NCI-H82 treated with DMSO at 0.1 percent for 48 hours (cell line): ENCODE results near the gene CHTF18.

ENCODE experiments used
- DNase-seq: peaks from one replicate; lab custom pipeline; 2025; ENCODE audit not compliant: unreplicated experiment; lab: John Stamatoyannopoulos, UW

Gene CHTF18

GRCh38 chr16:792221-792995, 4.0 kb downstream of the CHTF18 start:
- no peak for DNase-seq

GRCh38 chr16:793414-793813, 5.0 kb downstream of the CHTF18 start:
- DNase-seq, result no peak

DNA sequence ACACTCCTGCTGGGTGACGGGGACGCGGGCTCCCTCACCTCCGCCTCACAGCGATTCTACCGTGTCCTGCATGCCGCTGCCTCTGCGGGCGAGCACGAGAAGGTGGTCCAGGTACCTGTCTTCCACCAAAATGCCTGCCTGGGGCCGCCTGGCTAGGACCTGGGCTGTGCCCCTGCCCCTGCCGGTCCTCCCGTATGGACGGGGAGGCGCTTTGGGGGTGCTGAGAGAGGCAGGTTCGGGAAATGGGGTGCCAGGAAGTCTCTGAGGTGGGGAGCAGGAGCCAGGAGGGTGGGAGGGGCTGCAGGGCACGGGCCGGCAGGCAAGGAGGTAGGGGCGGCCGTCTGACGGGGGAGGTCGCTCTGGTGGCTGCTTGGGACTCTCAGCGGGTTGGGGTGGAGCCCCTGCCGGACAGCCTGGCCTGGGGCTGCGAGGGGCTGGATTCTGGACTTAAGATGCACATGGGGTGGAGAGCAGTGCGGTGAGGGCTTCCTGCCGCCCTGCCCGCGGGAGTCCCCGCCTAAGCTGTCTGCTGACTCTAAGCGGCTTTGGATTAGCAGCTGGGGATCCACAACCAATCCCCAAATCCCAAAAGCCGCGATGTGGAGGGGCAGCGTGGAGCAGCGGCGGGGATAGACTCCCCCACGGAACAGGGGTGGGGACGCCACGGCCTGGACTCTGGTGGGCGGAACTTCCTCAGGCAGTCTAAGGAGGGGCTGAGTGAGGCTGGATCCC, 5.8 kb downstream of the CHTF18 start:
- DNase-seq, result peak; percentile 66

GRCh38 chr16:794853-795466, 6.5 kb downstream of the CHTF18 start:
- DNase-seq, result no peak

- DNase-seq, result no peak
These were observed 7.3 kb downstream of the CHTF18 start for GRCh38 chr16:795580-796229.

GRCh38 chr16:796296-797119, 8.1 kb downstream of the CHTF18 start:
- no peak for DNase-seq

- DNase-seq, result no peak
These were observed 8.7 kb downstream of the CHTF18 start for GRCh38 chr16:797120-797420.

GRCh38 chr16:797686-798085, 9.3 kb downstream of the CHTF18 start:
- DNase-seq, result no peak

GRCh38 chr16:798666-799065, 10.2 kb downstream of the CHTF18 start:
- DNase-seq, result no peak

GRCh38 chr16:799111-799947, 10.9 kb downstream of the CHTF18 start:
- no peak for DNase-seq

DNA sequence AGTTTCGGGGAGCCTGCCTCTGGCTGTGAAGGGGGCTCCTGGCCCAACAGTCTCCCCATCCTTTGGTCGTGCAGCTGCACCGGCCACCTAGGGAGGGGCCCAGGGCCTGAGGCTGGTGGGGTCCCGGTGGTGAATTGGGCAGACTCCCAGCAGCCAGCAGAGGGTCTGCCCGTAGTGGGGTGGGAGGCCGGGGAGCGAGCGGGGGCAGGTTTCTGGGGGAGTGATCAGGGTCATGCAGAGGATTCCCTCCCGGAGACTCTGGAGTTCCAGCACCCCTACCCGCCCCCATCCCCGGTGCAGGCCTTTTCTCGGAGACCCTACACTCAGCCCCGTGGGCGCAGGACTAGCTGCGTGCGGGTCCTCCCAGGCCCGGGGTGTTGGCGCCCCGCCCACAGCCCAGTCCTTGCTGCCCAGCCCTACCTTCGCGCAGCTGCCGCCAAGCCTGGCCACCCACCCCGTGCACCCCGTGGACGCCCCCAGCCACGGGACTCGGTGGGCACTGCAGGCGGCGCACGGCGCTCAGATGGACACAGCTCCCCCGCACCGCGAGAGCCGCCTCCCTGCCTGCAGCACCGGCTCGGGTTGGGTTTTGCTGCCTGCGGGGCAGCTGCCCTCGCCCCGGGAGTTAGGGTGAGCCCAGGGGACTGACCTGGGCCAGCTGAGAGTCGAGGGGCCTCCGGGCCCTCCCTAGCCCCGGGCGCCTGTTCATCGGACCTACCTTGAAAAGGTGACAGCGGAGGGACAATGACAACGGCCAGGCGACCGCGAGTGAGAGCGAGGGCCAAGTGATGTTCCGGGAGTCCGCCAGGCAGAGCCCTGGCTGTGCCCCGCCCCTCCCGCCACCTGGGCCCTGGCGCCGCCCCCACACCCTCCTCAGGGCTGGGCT, 11.8 kb downstream of the CHTF18 start, which contains the start of gene GNG13:
GNG13 (minus strand) TSS at position 787 of the 886 bp plus-strand sequence. CDS start 1,657 bp downstream, outside the sequence.
- DNase-seq, result no peak

DNA sequence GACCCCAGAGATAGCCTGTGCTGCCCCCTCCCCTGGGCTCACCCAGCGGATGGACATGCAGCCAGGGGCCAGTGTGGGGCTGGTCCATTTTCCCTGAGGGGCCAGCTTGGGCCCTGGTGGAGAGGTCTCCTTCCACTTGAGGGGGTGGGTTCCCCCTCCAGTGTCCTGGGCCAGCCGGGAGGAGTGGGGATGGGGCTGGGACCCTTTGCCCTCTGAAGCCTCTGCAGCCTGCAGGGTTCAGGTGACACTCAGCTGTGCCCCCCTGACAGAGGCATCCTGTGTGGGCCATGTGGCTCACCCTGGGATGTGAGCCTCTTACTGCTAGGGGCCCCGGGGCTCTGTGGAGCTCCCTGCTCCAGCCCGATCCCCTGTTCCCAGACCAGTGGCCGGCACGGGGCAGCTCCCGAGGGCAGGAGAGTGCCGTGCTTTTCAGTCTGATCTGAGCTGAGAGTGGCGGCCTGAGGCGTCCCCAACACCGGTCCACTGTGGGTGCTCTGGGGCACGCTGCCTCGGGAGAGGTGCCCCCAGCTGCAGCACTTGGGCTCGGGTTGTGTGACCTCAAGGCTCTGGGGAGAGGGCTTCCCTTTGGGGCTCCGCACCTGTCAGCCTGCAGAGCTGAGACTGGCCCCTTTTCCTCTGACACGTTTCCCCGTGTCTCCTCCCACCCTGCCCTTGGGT, 12.6 kb downstream of the CHTF18 start:
- no peak for DNase-seq

DNA sequence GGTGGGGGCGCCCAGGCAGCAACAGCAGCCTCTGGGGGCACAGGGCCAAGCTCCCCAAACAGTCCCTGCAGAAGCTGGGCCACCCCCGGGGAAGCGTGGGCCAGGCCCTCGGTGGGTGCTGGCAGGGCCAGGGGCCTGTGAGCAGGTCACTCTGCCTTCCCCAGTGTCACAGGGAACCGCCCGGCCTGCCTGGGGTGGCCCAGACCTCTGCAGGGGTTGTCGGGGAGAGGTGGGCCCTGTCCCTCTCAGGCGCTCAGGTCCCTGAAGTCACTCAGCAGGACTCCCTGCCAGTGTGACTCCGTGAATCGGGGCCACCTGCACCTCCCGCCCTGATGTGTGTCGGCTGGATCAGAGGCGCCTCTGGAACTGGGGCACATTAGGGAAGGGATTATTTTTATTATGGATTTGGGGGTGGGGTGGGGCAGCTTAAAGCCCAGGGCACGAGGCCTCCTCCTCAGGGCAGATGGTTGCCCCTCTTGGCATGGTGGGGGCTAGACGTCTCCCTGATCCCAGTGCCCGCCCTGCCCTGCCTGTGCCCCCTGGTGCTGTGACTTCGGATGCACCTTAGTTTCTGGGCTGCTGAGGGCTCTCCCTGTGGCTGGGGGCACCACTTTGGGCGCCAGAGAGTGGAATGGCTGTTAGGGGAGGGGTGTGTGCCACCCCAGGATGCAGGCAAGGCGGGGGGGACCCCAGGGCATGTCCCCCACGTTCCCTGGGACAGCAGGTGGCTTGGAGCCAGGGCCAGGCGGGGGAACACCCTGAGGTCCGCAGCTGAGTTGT, 13.4 kb downstream of the CHTF18 start:
- no peak for DNase-seq

GRCh38 chr16:802461-802860, 14.0 kb downstream of the CHTF18 start:
- no peak for DNase-seq

GRCh38 chr16:802914-803753, 14.7 kb downstream of the CHTF18 start:
- DNase-seq, result no peak

- DNase-seq, result no peak
These were observed 15.3 kb downstream of the CHTF18 start for GRCh38 chr16:803754-804080.
